Caco-2 (cell line): ENCODE data around the gene TSEN2. TPM values are rescaled to one million over a fixed set of nuclear protein-coding genes. Genes with fewer than 3 reads are reported as not detected.

Experiments used
- BruUV-seq: library from RNA; stranded (reverse); fragments of 400-500 nt; replicated peaks from 2 replicates; lab custom pipeline; 2021; lab: Mats Ljungman, UMichigan
- CTCF ChIA-PET: fragments of 300-600 bp; sonication (Branson Sonifier 250); formaldehyde crosslinking; loops from one replicate; lab custom pipeline; 2022; ENCODE audit warnings: antibody characterized with exemption; lab: Charles Lee
- POLR2A ChIA-PET: fragments of 300-600 bp; sonication (Branson Sonifier 250); formaldehyde crosslinking; loops from one replicate; lab custom pipeline; 2022; ENCODE audit warnings: antibody characterized with exemption; lab: Charles Lee
- DNase-seq, 2 experiments: peaks; one replicate each; pipeline versions ENCODE4 v3.0.0 to v3.0.0-alpha.2; 2020 to 2022
- H3K27me3 ChIP-seq: replicated peaks from 2 replicates; pipeline ENCODE4 v1.6.0; 2011; ENCODE audit warnings: low read length; ENCODE audit not compliant: control insufficient read depth, insufficient read depth
- H3K36me3 ChIP-seq: 2 replicates; pipeline ENCODE4 v1.5.1; 2011; ENCODE audit warnings: low read length; ENCODE audit not compliant: control insufficient read depth, insufficient read depth
- H3K4me1 ChIP-seq: fragments of 250-450 bp; sonication (Bioruptor Pico); 2 replicates; pipeline ENCODE4 v1.5.1; 2020; ENCODE audit warnings: mild to moderate bottlenecking
- H3K4me3 ChIP-seq: 2 replicates; pipeline ENCODE4 v1.5.1; 2011; ENCODE audit warnings: low read depth, mild to moderate bottlenecking, control low read depth, low read length
- H3K9me3 ChIP-seq: fragments of 250-450 bp; sonication (Bioruptor Pico); 2 replicates; pipeline ENCODE4 v1.5.1; 2020; ENCODE audit warnings: mild to moderate bottlenecking, moderate library complexity
- H3K27ac Mint-ChIP-seq: one replicate; pipeline ENCODE4 v1.8.0; 2022; ENCODE audit warnings: mixed read lengths; ENCODE audit not compliant: unreplicated experiment
- H3K27me3 Mint-ChIP-seq: one replicate; pipeline ENCODE4 v1.8.0; 2022; ENCODE audit warnings: mixed read lengths; ENCODE audit not compliant: insufficient read depth, unreplicated experiment
- H3K36me3 Mint-ChIP-seq: one replicate; pipeline ENCODE4 v1.8.0; 2022; ENCODE audit warnings: mild to moderate bottlenecking, mixed read lengths; ENCODE audit not compliant: insufficient read depth, unreplicated experiment
- H3K4me1 Mint-ChIP-seq: one replicate; pipeline ENCODE4 v1.8.0; 2022; ENCODE audit warnings: low read depth, mixed read lengths; ENCODE audit not compliant: unreplicated experiment
- H3K4me3 Mint-ChIP-seq: one replicate; pipeline ENCODE4 v1.8.0; 2022; ENCODE audit warnings: mild to moderate bottlenecking, moderate library complexity, mixed read lengths; ENCODE audit not compliant: unreplicated experiment
- H3K9me3 Mint-ChIP-seq: one replicate; pipeline ENCODE4 v1.8.0; 2022; ENCODE audit warnings: mixed read lengths; ENCODE audit not compliant: unreplicated experiment
- intact Hi-C: fragments of 100-400 bp; cut with micrococcal nuclease; formaldehyde crosslinking; loops from one replicate; pipeline ENCODE4 v1.10.0; 2022; ENCODE audit not compliant: unreplicated experiment
- total RNA-seq: library from RNA; stranded (reverse); gene quantifications from 2 replicates; pipeline ENCODE4 v1.2.3, GENCODE V29; 2022
- TF ChIP-seq, protein P1 (sequence below), 2 experiments: fragments of 200-600 bp in 1 of 2; IDR thresholded peaks; 1 replicate in 1 of 2; 2 replicates in 1 of 2; pipeline versions ENCODE4 v1.5.1 to v1.8.0; 2011 to 2022; ENCODE audit warnings: antibody characterized with exemption in 1 of 2, control low read depth in 1 of 2, inconsistent platforms in 1 of 2, low read depth in 1 of 2, low read length in 1 of 2, mild to moderate bottlenecking in 1 of 2, moderate library complexity in 1 of 2; ENCODE audit not compliant: insufficient read depth in 1 of 2, severe bottlenecking in 1 of 2, unreplicated experiment in 1 of 2

TSEN2 gene
- total RNA-seq, 1 experiment from 2014 or later, result 19.6 TPM

DNA sequence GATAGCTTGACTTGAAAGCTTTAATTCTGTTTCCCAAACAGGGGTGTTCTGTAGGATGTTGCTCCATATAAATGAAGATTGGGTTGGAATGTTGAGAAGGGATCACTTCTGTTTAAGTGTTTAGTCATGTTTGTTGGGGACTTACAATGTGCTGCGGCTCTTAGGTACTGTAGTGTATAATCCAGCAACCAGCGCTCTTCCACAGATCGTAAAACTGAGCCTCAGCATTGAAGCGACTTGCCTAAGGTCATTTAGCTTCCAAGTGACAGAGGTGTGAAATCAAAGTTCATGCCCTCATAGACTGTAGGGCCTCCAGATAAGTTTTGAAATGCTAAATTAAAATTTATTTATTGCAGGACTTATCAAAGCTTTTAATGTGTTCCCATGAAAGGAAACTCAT, 74.4 kb downstream of the TSEN2 start:
- H3K27ac Mint-ChIP-seq, result no peak overlapping the region
- intact Hi-C loops, result no loop called here
- Histone ChIP-seq H3K4me1 (peaks cover 24% of the 10 kb centered on the region), H3K27me3 (no peaks in the 10 kb centered on the region), H3K9me3 (no peaks in the 10 kb centered on the region), H3K4me3 (peak overlapping the region; percentile 94; the same call in 1 of the 2 replicates), H3K36me3 (no peaks in the 10 kb centered on the region)
- no peak for DNase-seq
- POLR2A ChIA-PET, result no interaction called here
- TF ChIP-seq, protein P1, sequence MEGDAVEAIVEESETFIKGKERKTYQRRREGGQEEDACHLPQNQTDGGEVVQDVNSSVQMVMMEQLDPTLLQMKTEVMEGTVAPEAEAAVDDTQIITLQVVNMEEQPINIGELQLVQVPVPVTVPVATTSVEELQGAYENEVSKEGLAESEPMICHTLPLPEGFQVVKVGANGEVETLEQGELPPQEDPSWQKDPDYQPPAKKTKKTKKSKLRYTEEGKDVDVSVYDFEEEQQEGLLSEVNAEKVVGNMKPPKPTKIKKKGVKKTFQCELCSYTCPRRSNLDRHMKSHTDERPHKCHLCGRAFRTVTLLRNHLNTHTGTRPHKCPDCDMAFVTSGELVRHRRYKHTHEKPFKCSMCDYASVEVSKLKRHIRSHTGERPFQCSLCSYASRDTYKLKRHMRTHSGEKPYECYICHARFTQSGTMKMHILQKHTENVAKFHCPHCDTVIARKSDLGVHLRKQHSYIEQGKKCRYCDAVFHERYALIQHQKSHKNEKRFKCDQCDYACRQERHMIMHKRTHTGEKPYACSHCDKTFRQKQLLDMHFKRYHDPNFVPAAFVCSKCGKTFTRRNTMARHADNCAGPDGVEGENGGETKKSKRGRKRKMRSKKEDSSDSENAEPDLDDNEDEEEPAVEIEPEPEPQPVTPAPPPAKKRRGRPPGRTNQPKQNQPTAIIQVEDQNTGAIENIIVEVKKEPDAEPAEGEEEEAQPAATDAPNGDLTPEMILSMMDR (IDR thresholded peaks at IDR 0.05; ENCODE audit: insufficient read depth in 1 of 2, low read depth in 1 of 2, low read length in 1 of 2, severe bottlenecking in 1 of 2, unreplicated experiment in 1 of 2), result no peak
- no peaks in the 10 kb centered on the region for H3K27me3 Mint-ChIP-seq
- peaks cover 8% of the 10 kb centered on the region for H3K36me3 Mint-ChIP-seq
- no peaks in the 10 kb centered on the region for H3K9me3 Mint-ChIP-seq
- CTCF ChIA-PET, result interaction anchor here (0.6 kb wide), 1 partner anchor 356 kb away, joined by 3 read pairs; no protein-coding TSS in a partner anchor
- H3K4me3 Mint-ChIP-seq, result peak overlapping the region; percentile 91
- peaks cover 26% of the 10 kb centered on the region for H3K4me1 Mint-ChIP-seq
- BruUV-seq, result no TSS peak

GRCh38 chr3:12559520-12559919, 75.2 kb downstream of the TSEN2 start:
- ChIA-PET CTCF (no interaction called here), POLR2A (no interaction called here)
- Mint-ChIP-seq H3K9me3 (no peaks in the 10 kb centered on the region), H3K4me1 (peaks cover 26% of the 10 kb centered on the region), H3K27me3 (no peaks in the 10 kb centered on the region), H3K4me3 (peak overlapping the region; percentile 8), H3K27ac (no peak overlapping the region), H3K36me3 (peaks cover 8% of the 10 kb centered on the region)
- DNase-seq, result no peak
- no TSS peak for BruUV-seq
- no peaks in the 10 kb centered on the region for H3K9me3 ChIP-seq
- no peak overlapping the region for H3K4me3 ChIP-seq
- intact Hi-C loops, result no loop called here
- no peaks in the 10 kb centered on the region for H3K27me3 ChIP-seq
- no peaks in the 10 kb centered on the region for H3K36me3 ChIP-seq
- H3K4me1 ChIP-seq, result peaks cover 24% of the 10 kb centered on the region
- TF ChIP-seq, protein P1 (IDR thresholded peaks at IDR 0.05; ENCODE audit: insufficient read depth in 1 of 2, low read depth in 1 of 2, low read length in 1 of 2, severe bottlenecking in 1 of 2, unreplicated experiment in 1 of 2), result no peak

- H3K27me3 Mint-ChIP-seq, result no peaks in the 10 kb centered on the region
- TF ChIP-seq, protein P1 (IDR thresholded peaks at IDR 0.05; ENCODE audit: insufficient read depth in 1 of 2, low read depth in 1 of 2, low read length in 1 of 2, severe bottlenecking in 1 of 2, unreplicated experiment in 1 of 2), result no peak
- Histone ChIP-seq H3K36me3 (no peaks in the 10 kb centered on the region), H3K4me3 (no peak overlapping the region), H3K4me1 (peaks cover 24% of the 10 kb centered on the region), H3K9me3 (no peaks in the 10 kb centered on the region), H3K27me3 (no peaks in the 10 kb centered on the region)
- no TSS peak for BruUV-seq
- intact Hi-C loops, result loop anchor here (5.0 kb wide), 1 partner anchor 332 kb away; no protein-coding TSS in a partner anchor
- peaks cover 26% of the 10 kb centered on the region for H3K4me1 Mint-ChIP-seq
- H3K4me3 Mint-ChIP-seq, result no peak overlapping the region
- H3K27ac Mint-ChIP-seq, result no peak overlapping the region
- POLR2A ChIA-PET, result no interaction called here
- peaks cover 8% of the 10 kb centered on the region for H3K36me3 Mint-ChIP-seq
- CTCF ChIA-PET, result no interaction called here
- DNase-seq, result no peak
- no peaks in the 10 kb centered on the region for H3K9me3 Mint-ChIP-seq
Observed at GRCh38 chr3:12560505-12561190, 76.4 kb downstream of the TSEN2 start.
